HEK293T (cell line): ENCODE data around the gene NABP2.
"Not testable (repeated sequence)": the region's sequence is repeated elsewhere in the genome, so short reads cannot be mapped to it uniquely, and the experiment has no call there.

Source experiments
- CTCF ChIA-PET: fragments of 350-600 bp; formaldehyde crosslinking; extraction: SDS; loops from one replicate; lab custom pipeline; 2021; ENCODE audit warnings: antibody characterized with exemption, inconsistent platforms; lab: Yijun Ruan, JAX
- POLR2A ChIA-PET: fragments of 350-600 bp; formaldehyde crosslinking; extraction: SDS; loops from one replicate; lab custom pipeline; 2020; ENCODE audit warnings: antibody characterized with exemption, inconsistent platforms; lab: Yijun Ruan, JAX
- DNase-seq: peaks from one replicate; pipeline ENCODE4 v3.0.0; 2012; ENCODE audit warnings: mixed read lengths; ENCODE audit errors: extremely low spot score
- ARNT ChIP-seq: fragments of 450-650 bp; IDR thresholded peaks from 2 replicates; pipeline ENCODE4 v1.6.1; 2017; ENCODE audit warnings: mild to moderate bottlenecking
- BHLHE40 ChIP-seq: fragments of 450-650 bp; IDR thresholded peaks from 2 replicates; pipeline ENCODE4 v1.6.1; 2016; ENCODE audit warnings: mild to moderate bottlenecking, moderate library complexity, borderline replicate concordance
- ELF4 ChIP-seq: fragments of 450-650 bp; IDR thresholded peaks from 2 replicates; pipeline ENCODE4 v1.6.1; 2017; ENCODE audit warnings: antibody characterized with exemption
- FOXK2 ChIP-seq: fragments of 450-650 bp; IDR thresholded peaks from 2 replicates; pipeline ENCODE4 v1.6.1; 2016; ENCODE audit warnings: mild to moderate bottlenecking
- FOXM1 ChIP-seq: fragments of 450-650 bp; IDR thresholded peaks from 2 replicates; pipeline ENCODE4 v1.6.1; 2017; ENCODE audit warnings: mild to moderate bottlenecking, borderline replicate concordance
- HDGF ChIP-seq: fragments of 450-650 bp; IDR thresholded peaks from 2 replicates; pipeline ENCODE4 v1.6.1; 2017; ENCODE audit warnings: antibody characterized with exemption, borderline replicate concordance
- L3MBTL2 ChIP-seq: fragments of 450-650 bp; conservative IDR thresholded peaks from 2 replicates; pipeline ENCODE4 v1.6.1; 2016; ENCODE audit warnings: mild to moderate bottlenecking
- NFRKB ChIP-seq: fragments of 450-650 bp; IDR thresholded peaks from 2 replicates; pipeline ENCODE4 v1.6.1; 2016; ENCODE audit warnings: mild to moderate bottlenecking, moderate library complexity
- PKNOX1 ChIP-seq: fragments of 450-650 bp; IDR thresholded peaks from 2 replicates; pipeline ENCODE4 v1.6.1; 2016
- SP1 ChIP-seq: fragments of 450-650 bp; IDR thresholded peaks from 2 replicates; pipeline ENCODE4 v1.6.1; 2017
- SUZ12 ChIP-seq: fragments of 450-650 bp; IDR thresholded peaks from 2 replicates; pipeline ENCODE4 v1.6.1; 2016; ENCODE audit warnings: mild to moderate bottlenecking
- TARDBP ChIP-seq: fragments of 450-650 bp; IDR thresholded peaks from 2 replicates; pipeline ENCODE4 v1.6.1; 2016
- ZNF384 ChIP-seq: fragments of 450-650 bp; IDR thresholded peaks from 2 replicates; pipeline ENCODE4 v1.6.1; 2016

Gene NABP2

GRCh38 chr12:56189099-56189917 is 34.8 kb upstream of the NABP2 start, which contains the start of gene SMARCC2:
TSS of gene SMARCC2 (minus strand) at chr12:56189483. CDS start at chr12:56189461, 22 bp downstream.
- ChIA-PET POLR2A (interaction anchor here (0.6 to 5.3 kb wide), 32 partner anchors 9 to 372 kb away, joined by 3 to 66 read pairs (median 4); partner anchors contain the start of genes ANKRD52, COQ10A, ESYT1 and MYL6), CTCF (interaction anchor here (0.6 to 3.2 kb wide), 22 partner anchors 9 to 325 kb away, joined by 3 to 32 read pairs (median 4); partner anchors contain the start of genes ANKRD52, ESYT1, PA2G4 and RNF41)
- no peak for TF ChIP-seq BHLHE40
- no peak for TF ChIP-seq ELF4
- TF ChIP-seq L3MBTL2, result no peak
- no peak for TF ChIP-seq HDGF
- peak; percentile 68 for TF ChIP-seq ARNT
- peak; percentile 32; the same call in 1 of the 2 replicates for TF ChIP-seq FOXM1
- TF ChIP-seq TARDBP, result no peak
- peak; percentile 91 for DNase-seq

- POLR2A ChIA-PET, result interaction anchor here (0.8 to 5.3 kb wide), 26 partner anchors 9 to 193 kb away, joined by 3 to 66 read pairs (median 6); partner anchors contain the start of genes ANKRD52, COQ10A, ESYT1 and MYL6
- CTCF ChIA-PET, result interaction anchor here (0.6 to 3.2 kb wide), 19 partner anchors 10 to 324 kb away, joined by 3 to 32 read pairs (median 5); partner anchors contain the start of genes ANKRD52, ESYT1, PA2G4 and RNF41
- peak; percentile 82 for TF ChIP-seq ELF4
- peak; percentile 96 for TF ChIP-seq ZNF384
- no peak for TF ChIP-seq NFRKB
- peak; percentile 73 for TF ChIP-seq L3MBTL2
- TF ChIP-seq SUZ12, result no peak
- TF ChIP-seq FOXK2, result no peak
- TF ChIP-seq FOXM1, result peak; percentile 24; the same call in 1 of the 2 replicates
- peak; percentile 83 for DNase-seq
Observed at GRCh38 chr12:56189918-56190694, 34.0 kb upstream of the NABP2 start.

- POLR2A ChIA-PET, result interaction anchor here (1.5 to 5.3 kb wide), 4 partner anchors 11 to 72 kb away, joined by 6 to 66 read pairs (median 32); partner anchors contain the start of genes RNF41 and ZC3H10
- no peak for DNase-seq
- CTCF ChIA-PET, result interaction anchor here (2.1 kb wide), 1 partner anchor 73 kb away, joined by 7 read pairs; the partner anchor contains the start of gene ZC3H10
- TF ChIP-seq PKNOX1 (no peak), SP1 (no peak), L3MBTL2 (peak; percentile 83)
Observed at GRCh38 chr12:56190695-56191155, 33.4 kb upstream of the NABP2 start.

- CTCF ChIA-PET, result interaction anchor here (2.1 kb wide), 1 partner anchor 74 kb away, joined by 7 read pairs; the partner anchor contains the start of gene ZC3H10
- POLR2A ChIA-PET, result interaction anchor here (5.3 kb wide), 1 partner anchor 29 kb away, joined by 66 read pairs; the partner anchor contains the start of gene RNF41
- TF ChIP-seq TARDBP (no peak), PKNOX1 (no peak), ARNT (no peak), FOXM1 (no peak), NFRKB (no peak)
- no peak for DNase-seq
Observed at GRCh38 chr12:56192582-56192981, 31.6 kb upstream of the NABP2 start.

GRCh38 chr12:56193025-56193578 is 31.0 kb upstream of the NABP2 start:
- DNase-seq, result peak; percentile 64
- CTCF ChIA-PET, result no interaction called here
- POLR2A ChIA-PET, result no interaction called here
- TF ChIP-seq NFRKB, result peak; percentile 60
- TF ChIP-seq PKNOX1, result no peak

- ChIA-PET POLR2A (interaction anchor here (2.0 kb wide), 1 partner anchor 25 kb away, joined by 12 read pairs; the partner anchor contains the start of gene RNF41), CTCF (interaction anchor here (0.7 to 2.2 kb wide), 3 partner anchors 10 to 73 kb away, joined by 4 to 15 read pairs (median 7); partner anchors contain the start of gene RNF41)
- not testable (repeated sequence) for DNase-seq
Observed at GRCh38 chr12:56196818-56197550, 27.2 kb upstream of the NABP2 start.
